Nucleus accumbens (tissue), 56 donors: ENCODE results near the gene LATS1.
A peak's percentile ranks its signal among the peaks of the same experiment; 100 is the strongest.
"Not testable (repeated sequence)": the region's sequence is repeated elsewhere in the genome, so short reads cannot be mapped to it uniquely, and the experiment has no call there.

ENCODE experiments used
- DNase-seq, 56 donors: peaks; one replicate each; lab custom pipeline; 2025; lab: John Stamatoyannopoulos, UW

LATS1 gene

DNA sequence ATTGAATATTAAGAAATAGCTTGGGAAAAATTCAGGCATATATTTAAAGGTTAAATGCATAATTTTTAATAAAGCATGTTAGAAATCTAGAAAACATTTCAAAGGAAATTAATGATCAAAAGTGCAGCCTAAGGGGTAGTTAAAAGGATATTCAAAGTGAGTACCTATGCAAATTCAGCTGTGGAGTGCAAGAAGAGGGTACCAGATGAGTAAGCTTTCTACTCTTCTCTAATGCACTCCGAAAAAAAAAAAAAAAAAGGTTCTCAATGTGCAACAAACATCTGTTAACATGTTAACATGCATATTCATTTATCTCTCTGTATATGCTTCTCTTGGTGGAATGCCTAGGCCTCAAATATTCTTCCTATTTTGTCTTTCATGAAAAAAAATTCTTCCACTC lies 37.4 kb downstream of the LATS1 start:
- DNase-seq: no peak

DNA sequence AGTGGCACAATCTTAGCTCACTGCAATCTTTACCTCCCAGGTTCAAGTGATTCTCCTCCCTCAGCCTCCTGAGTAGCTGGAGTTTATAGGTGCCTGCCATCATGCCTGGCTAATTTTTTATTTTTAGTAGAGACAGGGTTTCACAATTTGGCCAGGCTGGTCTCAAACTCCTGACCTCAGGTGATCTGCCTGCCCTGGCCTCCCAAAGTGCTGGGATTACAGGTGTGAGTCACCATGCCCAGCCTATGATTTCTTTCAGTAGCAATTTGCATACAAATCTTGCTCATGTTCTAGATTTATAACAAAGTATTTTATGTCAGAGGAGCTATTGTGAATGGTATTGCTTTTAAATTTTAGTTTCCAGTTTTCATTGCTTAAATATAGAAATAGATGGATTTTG lies 45.6 kb downstream of the LATS1 start:
- DNase-seq: not testable (repeated sequence)

DNA sequence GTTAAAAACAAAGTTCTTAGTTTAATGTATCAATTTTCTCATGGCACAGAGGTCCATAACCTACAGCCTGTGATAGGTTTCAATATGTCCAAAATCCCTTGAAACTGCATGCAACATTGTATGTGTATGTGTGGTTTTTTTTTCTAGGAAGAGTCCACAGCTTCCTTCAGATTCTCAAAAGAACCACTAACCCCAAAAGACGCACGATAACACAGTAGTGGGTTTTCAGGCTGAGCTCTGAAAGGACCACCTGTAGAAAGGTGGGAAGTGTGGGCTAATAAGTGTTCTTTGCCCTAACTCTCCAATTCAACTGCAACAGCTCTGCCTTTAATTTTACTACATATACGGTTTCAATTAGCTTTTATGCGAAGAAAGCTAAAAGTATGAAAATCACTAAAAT lies 57.9 kb downstream of the LATS1 start:
- DNase-seq: no peak

DNA sequence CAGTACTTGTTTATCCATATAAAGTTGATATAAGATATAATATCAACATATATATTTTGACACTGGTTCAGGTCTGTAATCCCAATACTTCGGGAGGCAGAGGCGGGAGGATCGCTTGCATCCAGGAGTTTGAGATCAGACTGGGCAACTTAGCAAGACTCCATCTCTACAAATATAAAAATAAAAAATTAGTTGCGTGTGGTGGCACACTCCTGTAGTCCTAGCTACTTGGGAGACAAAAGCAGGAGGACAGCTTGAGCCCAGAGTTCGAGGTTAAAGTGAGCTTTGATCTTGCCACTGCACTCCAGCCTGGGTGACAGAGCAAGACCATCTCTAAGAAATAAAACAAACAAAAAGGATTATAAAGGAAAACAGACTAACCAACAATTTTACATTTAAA lies 60.5 kb downstream of the LATS1 start:
- DNase-seq: no peak

DNA sequence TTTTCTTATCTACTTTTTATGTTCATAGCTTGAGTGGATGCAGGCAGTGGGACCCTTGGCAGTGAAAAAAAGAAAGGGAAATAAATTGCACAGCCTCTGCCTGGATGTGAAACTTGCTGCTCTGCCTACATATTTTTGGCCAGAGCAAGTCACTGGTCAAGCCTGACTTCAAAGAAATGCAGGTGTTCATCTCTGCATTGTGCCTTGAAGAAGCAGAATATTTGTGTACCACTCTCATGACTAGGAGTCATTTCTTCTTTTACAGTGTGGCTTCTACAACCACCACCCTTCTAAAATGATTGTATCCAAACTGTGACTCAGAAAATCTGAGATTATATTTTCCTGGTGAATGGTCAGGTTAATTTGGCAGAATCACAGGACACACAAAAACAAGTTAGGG lies 66.8 kb downstream of the LATS1 start:
- DNase-seq: no peak

DNA sequence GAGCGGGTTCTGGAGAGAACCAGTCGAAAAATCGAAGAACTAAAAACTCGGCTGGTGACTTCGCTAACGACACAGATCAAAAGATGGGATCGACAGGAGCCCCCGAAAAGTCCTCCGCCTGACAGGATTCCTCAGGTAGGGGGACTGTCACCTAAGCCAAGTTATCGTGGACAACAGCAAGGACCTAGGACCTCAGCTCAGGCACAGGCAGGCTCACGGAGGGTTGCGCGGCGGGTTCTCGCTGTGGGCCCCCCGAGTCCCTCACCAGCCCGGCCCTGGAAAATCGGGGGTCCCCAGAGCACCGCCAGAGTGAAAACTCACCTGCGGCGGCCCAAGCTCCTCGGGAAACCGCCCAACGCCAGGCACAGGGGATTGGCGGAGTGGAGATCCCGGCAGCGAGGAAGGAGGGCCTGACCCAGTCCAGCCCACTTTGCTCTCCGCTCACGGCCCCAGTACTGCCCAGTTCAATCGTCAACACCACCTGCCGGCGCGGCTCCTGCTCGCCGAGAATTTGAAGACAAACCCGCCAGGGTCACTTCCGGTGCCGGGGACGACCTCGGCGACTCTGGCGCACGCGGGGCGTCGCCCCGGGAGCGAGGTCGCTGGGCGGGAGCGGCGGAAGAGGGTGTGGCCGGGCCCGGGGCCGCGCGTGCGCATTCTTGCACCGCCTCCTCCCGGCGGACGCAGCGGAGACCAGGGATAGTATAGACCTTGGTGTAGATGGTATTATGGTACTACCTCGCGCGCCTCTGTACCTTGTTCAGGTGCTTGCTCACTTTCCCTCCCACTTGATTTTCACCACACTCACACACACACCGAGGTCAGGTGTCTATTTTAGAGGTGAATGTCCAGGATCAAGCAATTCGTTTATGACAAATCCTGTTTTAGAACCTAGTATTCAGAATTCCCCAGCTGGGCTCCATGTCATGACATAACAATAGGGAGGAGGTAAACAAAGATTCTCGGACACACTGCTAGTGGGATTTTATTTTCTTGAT lies 69.5 kb downstream of the LATS1 start, which contains the start of gene KATNA1:
TSS of gene KATNA1 (minus strand) at position 567 of the 998 bp plus-strand sequence. CDS start 10,167 bp downstream, outside the sequence.
- DNase-seq: peak; percentile 10 to 89 (median 78)

DNA sequence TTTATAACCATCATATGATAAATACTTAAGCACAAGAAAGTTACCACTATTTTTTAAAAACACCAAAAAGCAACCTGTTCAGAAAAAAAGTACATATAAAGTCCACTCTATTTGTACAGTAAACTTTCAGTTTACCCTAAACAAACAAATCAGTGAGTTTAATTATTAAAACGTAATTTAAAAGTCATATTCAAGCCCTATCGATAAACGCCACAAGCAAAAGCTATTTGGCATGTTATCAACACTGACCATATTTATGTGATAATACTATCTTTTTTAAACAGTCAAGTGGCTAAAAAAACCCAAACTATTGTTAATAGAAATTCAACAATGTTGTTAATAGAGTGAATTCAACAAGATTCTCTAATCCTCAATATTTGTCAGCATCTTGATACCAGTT lies 71.3 kb downstream of the LATS1 start:
- DNase-seq: no peak

DNA sequence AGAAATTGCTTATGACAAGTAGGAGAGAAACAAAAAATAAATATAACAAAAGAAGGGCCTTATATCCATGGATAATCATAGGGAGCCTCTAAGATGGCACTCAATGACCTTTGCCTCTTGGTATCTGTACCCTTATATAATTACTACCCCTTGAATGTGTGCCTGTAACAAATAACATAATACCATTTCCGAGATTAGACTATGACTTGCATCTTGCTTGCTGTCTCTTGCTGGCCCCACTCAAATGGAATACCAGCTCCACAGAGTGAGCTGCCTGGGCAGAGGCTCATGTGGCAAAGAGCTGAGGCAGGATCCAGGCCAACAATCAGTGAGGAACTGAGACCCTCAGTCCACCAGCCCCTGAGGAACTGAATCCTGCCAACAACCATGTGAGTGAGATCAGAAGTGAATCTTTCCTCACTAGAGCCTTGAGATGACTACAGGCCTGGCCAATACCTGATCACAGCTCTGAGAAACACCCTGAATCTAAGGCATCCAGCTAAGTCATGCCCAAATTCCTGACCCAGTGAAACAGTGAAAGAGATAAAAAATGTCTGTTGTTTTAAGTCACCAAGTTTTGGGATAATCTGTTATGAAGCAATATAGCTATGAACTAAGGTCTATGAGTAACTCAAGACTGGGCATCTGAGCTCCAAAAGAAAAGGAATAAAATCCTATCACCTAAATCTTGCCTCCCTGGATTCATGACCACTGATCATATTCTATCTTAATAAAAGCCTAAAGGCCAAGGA lies 74.9 kb downstream of the LATS1 start:
- DNase-seq: no peak

DNA sequence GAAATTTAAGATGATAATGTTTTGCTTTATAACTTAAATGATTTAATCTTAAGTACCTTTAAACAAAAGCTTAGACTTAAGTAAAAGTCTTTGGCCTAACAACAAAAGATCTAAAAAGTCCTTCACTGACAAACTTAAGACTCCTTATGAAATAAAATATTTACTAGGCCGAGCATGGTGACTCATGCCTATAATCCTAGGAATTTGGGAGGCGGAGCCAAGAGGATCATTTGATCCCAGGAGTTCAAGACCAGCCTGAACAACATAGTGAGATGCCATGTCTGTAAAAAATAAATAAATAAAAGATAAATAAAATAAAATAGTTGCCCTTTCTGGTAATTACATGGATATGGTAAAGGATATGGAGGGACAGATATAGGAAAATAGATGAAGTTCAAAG lies 81.8 kb downstream of the LATS1 start:
- no peak for DNase-seq

DNA sequence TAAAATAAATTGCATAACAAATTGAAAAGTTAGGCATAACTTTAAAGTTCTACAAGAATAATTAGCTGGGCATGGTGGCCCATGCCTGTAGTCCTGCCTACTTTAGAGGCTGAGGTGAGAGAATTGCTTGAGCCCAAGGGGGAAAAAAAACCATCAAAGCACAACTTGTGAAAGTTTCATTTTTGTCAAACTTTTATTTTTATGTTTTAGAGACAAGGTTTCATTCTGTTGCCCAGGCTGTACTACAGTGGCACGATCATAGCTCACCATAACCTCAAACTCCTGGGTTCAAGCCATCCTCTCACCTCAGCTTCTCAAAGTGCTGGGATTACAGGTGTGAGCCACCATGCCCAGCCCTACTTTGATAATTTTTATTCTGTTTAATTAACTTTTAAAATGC lies 83.6 kb downstream of the LATS1 start:
- DNase-seq: no peak

DNA sequence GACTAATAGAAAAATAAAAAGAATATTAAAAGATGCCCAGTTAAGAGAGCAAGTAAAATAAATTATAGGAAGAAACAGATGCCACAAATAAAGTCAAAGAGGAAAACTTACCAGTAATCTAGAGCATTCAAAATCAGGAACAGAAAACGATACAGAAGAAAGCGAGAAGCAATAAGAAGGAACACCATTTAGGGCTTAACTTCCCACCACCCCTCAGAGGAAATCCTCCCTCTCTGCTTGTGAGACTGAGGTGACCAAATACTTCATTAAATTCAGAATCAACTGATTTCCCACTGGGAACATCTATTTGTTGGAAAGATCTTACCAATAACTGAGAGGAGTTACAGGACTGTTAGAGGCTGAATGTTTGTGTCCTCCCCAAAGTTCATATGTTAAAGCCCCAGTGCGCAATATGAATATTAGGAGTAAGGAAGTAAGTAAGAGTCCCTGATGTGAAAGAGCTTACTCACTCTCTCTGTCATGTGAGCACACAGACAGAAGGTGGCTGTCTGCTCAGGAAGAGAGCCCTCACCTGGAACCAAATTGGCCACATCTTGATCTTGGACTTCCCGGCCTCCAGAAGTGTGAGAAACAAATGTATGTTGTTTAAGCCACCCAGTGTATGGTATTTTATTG lies 88.9 kb downstream of the LATS1 start:
- no peak for DNase-seq

DNA sequence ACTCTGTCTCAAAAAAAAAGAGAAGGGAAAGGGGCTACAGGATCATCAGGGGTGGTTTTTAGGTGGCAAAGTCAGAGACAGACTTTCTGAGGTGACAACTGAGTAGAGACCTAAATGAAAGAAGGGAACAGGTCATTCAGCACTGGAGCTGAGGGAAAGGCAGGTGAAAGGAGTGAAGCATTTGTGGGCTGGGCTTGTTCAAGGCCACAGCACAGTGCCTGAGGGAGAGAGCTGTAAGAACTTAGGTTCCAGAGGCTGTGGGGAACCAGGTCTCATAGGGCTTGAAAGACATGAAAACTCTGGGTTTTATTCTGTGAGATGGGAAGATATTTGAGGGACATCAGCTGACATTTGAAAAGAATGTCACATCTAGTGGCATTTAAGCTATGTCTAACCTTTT lies 90.2 kb downstream of the LATS1 start:
- no peak for DNase-seq

DNA sequence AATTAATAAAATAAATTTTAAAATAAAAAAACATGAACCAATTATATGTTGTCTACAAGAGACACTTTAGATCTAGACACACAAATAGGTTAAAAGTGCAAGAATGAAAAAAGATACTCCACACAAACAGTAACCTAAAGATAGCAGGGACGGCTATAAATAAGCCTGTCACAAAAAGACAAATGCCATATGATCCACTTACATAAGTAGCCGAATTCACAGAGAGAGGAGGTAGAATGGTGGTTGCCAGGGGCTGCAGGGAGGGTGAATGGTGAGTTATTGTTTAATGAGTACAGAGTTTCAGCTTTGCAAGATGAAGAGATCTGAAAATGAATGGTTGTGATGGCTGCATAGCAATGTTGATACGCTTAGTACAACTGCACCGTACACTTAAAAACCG lies 102.1 kb downstream of the LATS1 start:
- no peak for DNase-seq

DNA sequence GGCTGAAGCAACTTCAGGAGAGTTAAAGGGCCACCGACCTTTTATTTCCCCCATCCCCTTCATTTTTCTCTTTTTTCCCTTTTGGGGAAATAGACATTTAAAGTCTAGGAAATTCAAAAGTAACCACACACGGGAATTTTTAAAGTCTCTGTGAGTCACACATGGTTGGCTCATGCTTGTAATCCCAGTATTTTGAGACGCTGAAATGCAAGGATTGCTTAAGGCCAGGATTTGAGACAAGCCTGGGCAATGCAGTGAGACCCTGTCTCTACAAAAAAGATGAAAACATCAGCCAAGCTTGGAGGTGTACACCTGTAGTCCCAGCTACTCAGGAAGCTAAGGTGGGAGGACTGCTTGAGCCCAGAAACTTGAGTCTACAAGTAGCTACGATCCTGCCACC lies 103.6 kb downstream of the LATS1 start:
- DNase-seq: no peak

DNA sequence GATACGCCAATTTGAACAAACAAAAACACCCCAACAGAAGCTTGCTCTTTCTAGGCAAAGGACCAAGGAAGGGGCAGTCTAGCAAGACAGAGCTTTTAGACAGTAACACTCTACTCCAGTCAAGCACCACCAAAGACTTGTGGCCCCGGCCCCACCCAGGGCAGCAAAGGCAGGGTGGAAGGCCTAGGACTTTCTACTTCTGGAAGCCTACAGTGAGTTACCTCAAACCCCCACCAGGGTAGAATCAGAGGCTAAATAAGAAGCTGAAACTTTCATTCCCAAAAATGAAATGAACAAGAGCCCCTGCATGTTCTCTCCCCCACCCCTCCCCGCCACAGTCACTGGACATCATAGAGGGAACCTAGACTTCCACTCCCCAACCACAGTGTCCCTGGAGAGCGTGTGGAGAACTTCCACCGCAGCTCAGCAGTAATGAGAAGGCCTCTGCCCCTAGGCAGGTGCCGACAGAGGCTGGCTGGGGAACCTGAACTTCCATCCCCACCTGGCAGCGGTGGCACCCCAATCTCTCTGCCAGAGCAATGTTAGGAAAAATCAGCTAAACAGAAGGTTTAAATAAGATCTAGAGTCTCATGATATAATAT lies 109.4 kb downstream of the LATS1 start:
- no peak for DNase-seq
